Ovary (tissue), 3 donors: ENCODE measurements around the gene PHC2.

Experiments used
- POLR2A ChIP-seq: fragments of 450-650 bp; IDR thresholded peaks from one replicate; pipeline ENCODE4 v1.6.1; 2017; ENCODE audit warnings: antibody characterized with exemption, mild to moderate bottlenecking, moderate library complexity
- TF ChIP-seq, protein P1 (sequence below), 3 donors: fragments of 450-650 bp in 2 of 3; fragments of 200-600 bp in 1 of 3; IDR thresholded peaks; one replicate each; pipeline versions ENCODE4 v1.5.1 to v1.8.0; 2016 to 2022; ENCODE audit warnings: antibody characterized with exemption in 3 of 3, mild to moderate bottlenecking in 1 of 3
- donor health status: DM: no; HTN: no; CAD: no.

GRCh38 chr1:33341190-33341589 lies 89.7 kb downstream of the PHC2 start:
- no peak for TF ChIP-seq POLR2A
- TF ChIP-seq, protein P1, sequence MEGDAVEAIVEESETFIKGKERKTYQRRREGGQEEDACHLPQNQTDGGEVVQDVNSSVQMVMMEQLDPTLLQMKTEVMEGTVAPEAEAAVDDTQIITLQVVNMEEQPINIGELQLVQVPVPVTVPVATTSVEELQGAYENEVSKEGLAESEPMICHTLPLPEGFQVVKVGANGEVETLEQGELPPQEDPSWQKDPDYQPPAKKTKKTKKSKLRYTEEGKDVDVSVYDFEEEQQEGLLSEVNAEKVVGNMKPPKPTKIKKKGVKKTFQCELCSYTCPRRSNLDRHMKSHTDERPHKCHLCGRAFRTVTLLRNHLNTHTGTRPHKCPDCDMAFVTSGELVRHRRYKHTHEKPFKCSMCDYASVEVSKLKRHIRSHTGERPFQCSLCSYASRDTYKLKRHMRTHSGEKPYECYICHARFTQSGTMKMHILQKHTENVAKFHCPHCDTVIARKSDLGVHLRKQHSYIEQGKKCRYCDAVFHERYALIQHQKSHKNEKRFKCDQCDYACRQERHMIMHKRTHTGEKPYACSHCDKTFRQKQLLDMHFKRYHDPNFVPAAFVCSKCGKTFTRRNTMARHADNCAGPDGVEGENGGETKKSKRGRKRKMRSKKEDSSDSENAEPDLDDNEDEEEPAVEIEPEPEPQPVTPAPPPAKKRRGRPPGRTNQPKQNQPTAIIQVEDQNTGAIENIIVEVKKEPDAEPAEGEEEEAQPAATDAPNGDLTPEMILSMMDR (IDR thresholded peaks at IDR 0.05) = no peak
